ENCODE measurements around the gene PYCR2. TPM values are rescaled to one million over a fixed set of nuclear protein-coding genes. Genes with fewer than 3 reads are reported as not detected.
A peak's percentile ranks its signal among the peaks of the same experiment; 100 is the strongest.
"Not testable (repeated sequence)": the region's sequence is repeated elsewhere in the genome, so short reads cannot be mapped to it uniquely, and the experiment has no call there.

PYCR2 gene
- total RNA-seq (2022) (172 and 173 TPM in 2 replicates), Bru-seq, nascent RNA (percentile 92 among the genes with signal in this experiment), BruChase-seq, experiment 1, labeled RNA remaining after a 6-hour chase (percentile 99 among the genes with signal in this experiment), BruChase-seq, experiment 2, labeled RNA remaining after a 2-hour chase (percentile 97 among the genes with signal in this experiment)
- long read RNA-seq, transcript PYCR2-201 (7 exons, 1,689 nt), result major isoform, 406 of 522 reads
- long read RNA-seq, partial matches to known transcripts, result 35 of 522 reads
- long read RNA-seq, other reads (novel, unspliced or antisense), result 80 of 522 reads

GRCh38 chr1:225923692-225924555, at the start of gene PYCR2:
Gene PYCR2 (minus strand): TSS chr1:225924250. CDS start chr1:225924110, 140 bp downstream.
- Mint-ChIP-seq H3K27me3 (ENCODE audit: insufficient read depth, unreplicated experiment) (no peaks in the 10 kb centered on the region), H3K9me3 (ENCODE audit: unreplicated experiment) (no peaks in the 10 kb centered on the region), H3K27ac (ENCODE audit: low read depth, unreplicated experiment) (peak within 1 kb of the TSS; percentile 95), H3K36me3 (ENCODE audit: insufficient read depth, unreplicated experiment) (peaks cover 38% of the 10 kb centered on the region), H3K4me1 (ENCODE audit: insufficient read depth, unreplicated experiment) (peaks cover 42% of the 10 kb centered on the region), H3K4me3 (ENCODE audit: unreplicated experiment) (peak within 1 kb of the TSS; percentile 99)
- POLR2A ChIA-PET, result interaction anchor here (0.5 to 10.0 kb wide), 51 partner anchors 9 to 816 kb away, joined by 3 to 263 read pairs (median 4); partner anchors contain the start of genes ENAH, EPHX1, H3-3A and LEFTY1
- TF ChIP-seq, protein P1, sequence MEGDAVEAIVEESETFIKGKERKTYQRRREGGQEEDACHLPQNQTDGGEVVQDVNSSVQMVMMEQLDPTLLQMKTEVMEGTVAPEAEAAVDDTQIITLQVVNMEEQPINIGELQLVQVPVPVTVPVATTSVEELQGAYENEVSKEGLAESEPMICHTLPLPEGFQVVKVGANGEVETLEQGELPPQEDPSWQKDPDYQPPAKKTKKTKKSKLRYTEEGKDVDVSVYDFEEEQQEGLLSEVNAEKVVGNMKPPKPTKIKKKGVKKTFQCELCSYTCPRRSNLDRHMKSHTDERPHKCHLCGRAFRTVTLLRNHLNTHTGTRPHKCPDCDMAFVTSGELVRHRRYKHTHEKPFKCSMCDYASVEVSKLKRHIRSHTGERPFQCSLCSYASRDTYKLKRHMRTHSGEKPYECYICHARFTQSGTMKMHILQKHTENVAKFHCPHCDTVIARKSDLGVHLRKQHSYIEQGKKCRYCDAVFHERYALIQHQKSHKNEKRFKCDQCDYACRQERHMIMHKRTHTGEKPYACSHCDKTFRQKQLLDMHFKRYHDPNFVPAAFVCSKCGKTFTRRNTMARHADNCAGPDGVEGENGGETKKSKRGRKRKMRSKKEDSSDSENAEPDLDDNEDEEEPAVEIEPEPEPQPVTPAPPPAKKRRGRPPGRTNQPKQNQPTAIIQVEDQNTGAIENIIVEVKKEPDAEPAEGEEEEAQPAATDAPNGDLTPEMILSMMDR (IDR thresholded peaks at IDR 0.05; ENCODE audit: unreplicated experiment), result no peak
- DNase-seq (ENCODE audit: unreplicated experiment), result peak; percentile 99
- intact Hi-C loops (cut with micrococcal nuclease), result loop anchor here (1.0 to 2.0 kb wide), 2 partner anchors 41 to 147 kb away; partner anchors contain the start of genes SRP9 and TMEM63A
- TSS peak; percentile 66 for BruUV-seq (replicated peaks)
- CTCF ChIA-PET, result interaction anchor here (0.5 to 4.7 kb wide), 14 partner anchors 8 to 474 kb away, joined by 3 to 34 read pairs (median 4); partner anchors contain the start of genes SRP9 and TMEM63A

- Mint-ChIP-seq H3K27me3 (ENCODE audit: insufficient read depth, unreplicated experiment) (no peaks in the 10 kb centered on the region), H3K36me3 (ENCODE audit: insufficient read depth, unreplicated experiment) (peaks cover 11% of the 10 kb centered on the region), H3K27ac (ENCODE audit: low read depth, unreplicated experiment) (peak overlapping the region; percentile 11), H3K4me1 (ENCODE audit: insufficient read depth, unreplicated experiment) (peaks cover 5% of the 10 kb centered on the region), H3K4me3 (ENCODE audit: unreplicated experiment) (no peak overlapping the region), H3K9me3 (ENCODE audit: unreplicated experiment) (no peaks in the 10 kb centered on the region)
- TF ChIP-seq, protein P1 (IDR thresholded peaks at IDR 0.05; ENCODE audit: unreplicated experiment), result no peak
- intact Hi-C loops (cut with micrococcal nuclease), result no loop called here
- ChIA-PET POLR2A (interaction anchor here (0.6 to 5.2 kb wide), 13 partner anchors 10 to 493 kb away, joined by 3 to 38 read pairs (median 3); partner anchors contain the start of genes PYCR2, SRP9 and TMEM63A), CTCF (interaction anchor here (0.5 to 21.7 kb wide), 9 partner anchors 32 to 495 kb away, joined by 3 to 572 read pairs (median 11); partner anchors contain the start of genes LEFTY2, SRP9 and TMEM63A)
- no peak for DNase-seq (ENCODE audit: unreplicated experiment)
- BruUV-seq (replicated peaks), result no TSS peak
These were observed 49.1 kb upstream of the PYCR2 start for GRCh38 chr1:225973158-225973557.

GRCh38 chr1:225972344-225973152, 48.5 kb upstream of the PYCR2 start:
- TF ChIP-seq, protein P1 (IDR thresholded peaks at IDR 0.05; ENCODE audit: unreplicated experiment), result no peak
- Mint-ChIP-seq H3K4me3 (ENCODE audit: unreplicated experiment) (no peak overlapping the region), H3K36me3 (ENCODE audit: insufficient read depth, unreplicated experiment) (peaks cover 7% of the 10 kb centered on the region), H3K27me3 (ENCODE audit: insufficient read depth, unreplicated experiment) (no peaks in the 10 kb centered on the region), H3K4me1 (ENCODE audit: insufficient read depth, unreplicated experiment) (peaks cover 5% of the 10 kb centered on the region), H3K9me3 (ENCODE audit: unreplicated experiment) (no peaks in the 10 kb centered on the region), H3K27ac (ENCODE audit: low read depth, unreplicated experiment) (peak overlapping the region; percentile 11)
- CTCF ChIA-PET, result interaction anchor here (0.5 to 21.7 kb wide), 11 partner anchors 14 to 495 kb away, joined by 3 to 572 read pairs (median 5); partner anchors contain the start of gene SRP9
- intact Hi-C loops (cut with micrococcal nuclease), result no loop called here
- POLR2A ChIA-PET, result interaction anchor here (0.6 to 5.2 kb wide), 11 partner anchors 10 to 492 kb away, joined by 3 to 38 read pairs (median 5); partner anchors contain the start of genes SRP9 and TMEM63A
- no TSS peak for BruUV-seq (replicated peaks)
- DNase-seq (ENCODE audit: unreplicated experiment), result no peak

- H3K36me3 Mint-ChIP-seq (ENCODE audit: insufficient read depth, unreplicated experiment); H3K27ac Mint-ChIP-seq (ENCODE audit: low read depth, unreplicated experiment); DNase-seq (ENCODE audit: unreplicated experiment); H3K27me3 Mint-ChIP-seq (ENCODE audit: insufficient read depth, unreplicated experiment); BruUV-seq (replicated peaks); intact Hi-C loops (cut with micrococcal nuclease); H3K4me3 Mint-ChIP-seq (ENCODE audit: unreplicated experiment); H3K9me3 Mint-ChIP-seq (ENCODE audit: unreplicated experiment); H3K4me1 Mint-ChIP-seq (ENCODE audit: insufficient read depth, unreplicated experiment): not testable (repeated sequence)
- POLR2A ChIA-PET, result interaction anchor here (0.8 to 3.5 kb wide), 4 partner anchors 17 to 316 kb away, joined by 3 to 13 read pairs (median 4); partner anchors contain the start of genes PYCR2 and SRP9
- CTCF ChIA-PET, result interaction anchor here (0.5 to 21.7 kb wide), 10 partner anchors 8 to 493 kb away, joined by 3 to 572 read pairs (median 4); partner anchors contain the start of gene TMEM63A
These were observed 46.6 kb upstream of the PYCR2 start for GRCh38 chr1:225970592-225971157.

GRCh38 chr1:225969751-225970150, 45.7 kb upstream of the PYCR2 start:
- H3K36me3 Mint-ChIP-seq (ENCODE audit: insufficient read depth, unreplicated experiment); H3K27me3 Mint-ChIP-seq (ENCODE audit: insufficient read depth, unreplicated experiment); H3K4me1 Mint-ChIP-seq (ENCODE audit: insufficient read depth, unreplicated experiment); H3K9me3 Mint-ChIP-seq (ENCODE audit: unreplicated experiment); H3K27ac Mint-ChIP-seq (ENCODE audit: low read depth, unreplicated experiment); H3K4me3 Mint-ChIP-seq (ENCODE audit: unreplicated experiment); BruUV-seq (replicated peaks); intact Hi-C loops (cut with micrococcal nuclease); DNase-seq (ENCODE audit: unreplicated experiment): not testable (repeated sequence)
- POLR2A ChIA-PET, result interaction anchor here (1.3 to 3.5 kb wide), 3 partner anchors 33 to 192 kb away, joined by 5 to 13 read pairs (median 5); partner anchors contain the start of genes PYCR2 and SRP9
- CTCF ChIA-PET, result interaction anchor here (0.7 to 21.7 kb wide), 7 partner anchors 9 to 492 kb away, joined by 3 to 572 read pairs (median 6); no protein-coding TSS in a partner anchor

Data from MCF 10A (cell line).